Limb (tissue), 2 donors: Measurements from ENCODE around the gene NECAB2.

ENCODE experiments used
- DNase-seq, 2 donors: peaks; one replicate each; pipeline ENCODE4 v3.0.0-alpha.2; 2016; ENCODE audit errors: extremely low spot score in 2 of 2

Gene NECAB2

DNA sequence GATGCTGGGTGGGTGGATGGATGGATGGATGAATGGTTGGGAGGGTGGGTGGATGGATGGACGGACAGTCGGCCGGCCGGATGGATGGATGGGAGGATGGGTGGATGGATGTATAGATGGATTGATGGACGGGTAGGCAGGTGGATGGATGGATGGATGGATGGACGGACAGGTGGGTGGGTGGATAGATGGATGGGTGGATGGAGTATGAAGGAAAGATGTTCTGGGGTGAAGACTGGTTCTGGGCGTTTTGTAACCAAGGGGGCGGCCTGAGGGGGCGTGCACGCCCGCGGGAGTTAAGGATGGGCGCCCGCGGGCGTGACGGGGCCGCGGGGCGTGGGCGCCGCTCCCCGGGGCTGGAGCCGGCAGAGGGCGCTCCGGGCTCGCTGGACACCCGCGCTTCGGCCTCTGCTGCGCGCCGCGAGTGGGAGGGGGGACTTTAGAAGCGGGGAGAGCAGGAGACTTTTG is at the start of gene NECAB2:
Gene NECAB2, plus strand, starts transcription at position 407 of the 468 bp plus-strand sequence. CDS start 405 bp downstream, outside the sequence.
- peak in 1 of 2 donors; percentile 80 for DNase-seq

DNA sequence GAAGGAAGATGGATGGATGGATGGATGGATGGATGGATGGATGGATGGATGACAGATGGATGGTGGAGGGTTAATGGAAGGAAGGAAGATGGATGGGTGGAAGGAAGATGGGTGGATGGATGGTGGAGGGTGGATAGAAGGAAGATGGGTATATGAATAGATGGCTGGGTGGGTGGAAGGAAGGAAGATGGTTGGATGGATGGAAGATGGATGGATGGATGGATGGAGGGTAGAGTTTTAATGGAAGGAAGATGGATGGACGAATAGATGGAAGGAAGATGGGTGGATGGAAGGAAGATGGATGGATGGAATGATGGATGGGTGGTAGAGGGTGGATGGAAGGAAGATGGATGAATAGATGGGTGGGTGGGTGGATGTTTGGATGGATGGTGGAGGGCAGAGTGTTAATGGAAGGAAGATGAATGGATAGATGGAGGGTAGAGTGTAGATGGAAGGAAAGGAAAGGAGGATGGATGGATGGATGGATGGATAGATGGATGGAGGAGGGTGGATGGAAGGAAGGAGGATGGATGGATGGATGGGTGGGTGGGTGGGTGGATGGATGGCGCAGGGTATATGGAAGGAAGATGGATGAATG is 47.1 kb upstream of the NECAB2 start:
- no peak for DNase-seq

DNA sequence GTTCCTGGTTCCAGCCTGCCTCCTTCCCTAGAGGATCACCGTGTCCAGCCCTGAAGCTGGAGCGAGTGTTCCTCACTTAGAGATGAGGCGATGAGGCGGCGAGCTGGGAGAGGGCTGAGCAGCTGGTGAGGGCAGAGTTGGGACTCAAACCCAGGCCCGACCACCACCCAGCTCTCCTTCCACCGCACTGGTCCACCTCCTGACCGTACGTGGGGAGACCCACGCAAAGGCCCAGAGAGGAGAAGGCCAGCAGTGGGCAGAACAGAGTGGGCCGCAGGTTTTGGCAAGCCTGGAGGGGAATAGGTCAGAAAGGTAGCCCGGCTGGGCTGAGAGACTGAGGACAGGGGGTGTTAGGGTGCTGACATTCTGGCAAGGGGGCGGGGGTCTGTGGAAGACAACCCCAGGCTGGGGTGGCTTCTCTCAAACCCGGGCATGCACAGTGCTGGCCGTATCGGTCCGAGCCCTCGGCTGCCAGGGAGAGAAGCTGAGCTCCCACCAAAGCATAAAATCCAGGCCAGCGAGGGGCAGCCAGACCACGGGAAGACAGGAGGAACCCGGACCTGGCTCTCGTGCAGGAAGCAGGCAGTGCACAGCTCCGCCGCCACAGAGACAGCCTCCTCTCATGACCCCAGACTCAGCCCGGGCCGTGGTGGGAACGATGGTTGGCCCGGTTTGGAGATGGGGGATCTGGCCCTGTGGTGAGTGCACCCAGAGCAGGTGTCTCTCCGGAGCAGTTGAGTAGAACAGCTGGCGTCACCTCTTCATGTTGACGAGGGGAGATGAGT is 44.3 kb upstream of the NECAB2 start:
- no peak for DNase-seq

DNA sequence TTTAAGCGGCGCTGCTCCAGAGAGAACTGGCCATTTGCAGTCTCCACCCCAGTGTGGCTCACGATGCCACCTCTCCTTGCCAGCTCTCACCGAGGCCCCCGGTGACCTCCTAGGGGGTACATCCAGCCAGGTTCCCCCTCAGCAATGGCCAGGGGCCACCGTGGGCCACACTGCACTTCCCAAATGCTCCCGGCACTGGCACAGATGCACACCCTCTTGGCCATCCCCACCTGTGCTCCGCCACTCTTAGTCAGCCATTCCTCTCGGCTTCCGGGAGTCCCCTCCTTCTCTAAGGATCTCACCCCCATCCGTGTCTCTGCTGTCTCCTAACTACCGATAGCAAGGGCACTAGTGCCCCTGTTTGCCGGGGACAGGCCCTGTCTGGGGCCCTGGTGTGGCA is 43.4 kb upstream of the NECAB2 start:
- DNase-seq: no peak

DNA sequence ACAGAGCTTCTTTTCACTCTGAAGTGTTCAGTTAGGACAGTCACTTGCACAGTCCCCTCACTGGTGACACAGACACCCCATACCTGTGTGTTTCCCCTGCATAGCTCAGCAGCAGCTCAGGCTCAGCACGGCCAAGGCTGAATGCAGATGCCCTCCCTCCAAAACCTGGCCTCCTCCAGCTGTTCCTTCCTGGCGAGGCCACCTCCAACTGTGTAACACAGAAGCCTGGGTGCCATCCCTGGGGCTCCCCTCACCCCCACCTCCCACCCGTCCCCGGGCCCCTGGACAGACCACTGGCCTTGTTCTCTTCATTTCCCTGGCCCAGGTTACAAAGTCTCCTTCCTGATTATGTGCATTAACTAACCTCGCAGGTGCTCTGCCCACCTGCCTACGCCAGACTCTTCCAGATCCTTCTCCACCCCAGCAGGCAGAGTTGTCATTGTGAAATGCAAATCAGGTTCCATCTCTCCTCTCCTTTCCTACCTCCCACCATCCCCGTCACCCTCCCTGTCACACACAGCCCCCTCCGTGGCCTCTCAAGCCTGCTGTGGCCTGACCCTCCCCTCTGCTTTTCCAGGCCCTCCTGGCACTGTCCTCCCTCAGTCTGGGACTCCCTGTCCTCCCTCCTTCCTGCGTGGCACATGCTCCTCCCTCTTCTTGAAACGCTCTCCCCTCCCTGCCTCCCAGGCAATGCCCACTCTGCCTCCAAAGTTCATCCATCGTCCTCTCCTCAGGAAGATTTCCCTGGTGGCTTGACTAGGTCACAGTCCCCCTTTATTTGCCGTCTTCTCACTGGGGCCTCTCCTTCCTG is 42.7 kb upstream of the NECAB2 start:
- DNase-seq: no peak

DNA sequence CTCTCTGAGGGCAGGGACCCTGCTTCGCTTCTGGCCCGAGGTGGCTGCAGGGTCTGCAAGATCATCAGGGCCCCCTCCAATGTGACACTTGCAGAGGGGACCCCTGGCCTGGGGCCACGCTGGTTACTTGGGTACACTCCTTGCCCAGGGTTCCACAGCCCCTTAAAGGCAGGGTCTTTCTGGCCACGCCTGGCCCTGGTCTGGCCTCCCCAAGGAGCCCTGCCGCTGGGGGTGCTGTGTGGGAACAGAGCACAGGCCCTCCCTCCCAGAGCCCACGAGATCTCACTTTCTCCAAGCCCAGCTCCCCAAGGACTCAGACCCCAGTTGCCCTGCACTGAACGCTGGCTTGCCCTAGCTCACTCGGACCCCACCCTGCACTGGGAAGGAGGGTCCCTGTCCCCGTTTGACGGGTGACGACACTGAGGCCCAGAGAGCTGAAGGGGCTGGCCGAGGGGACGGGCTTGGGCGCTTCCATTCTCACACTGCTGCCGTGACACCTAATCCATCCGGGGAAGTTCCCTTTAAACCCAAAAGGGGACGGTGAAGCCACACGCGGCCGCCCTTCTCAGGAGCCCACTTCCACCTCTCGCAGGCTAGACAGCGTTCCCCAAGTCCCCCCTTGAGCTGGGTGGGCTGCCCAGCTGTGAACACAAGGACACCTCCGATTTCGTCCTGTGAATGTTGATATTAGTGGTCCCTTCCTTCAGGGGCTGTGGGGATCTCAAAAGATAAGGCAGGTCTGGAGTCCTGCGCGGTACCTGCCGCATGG is 41.9 kb upstream of the NECAB2 start:
- DNase-seq: no peak

DNA sequence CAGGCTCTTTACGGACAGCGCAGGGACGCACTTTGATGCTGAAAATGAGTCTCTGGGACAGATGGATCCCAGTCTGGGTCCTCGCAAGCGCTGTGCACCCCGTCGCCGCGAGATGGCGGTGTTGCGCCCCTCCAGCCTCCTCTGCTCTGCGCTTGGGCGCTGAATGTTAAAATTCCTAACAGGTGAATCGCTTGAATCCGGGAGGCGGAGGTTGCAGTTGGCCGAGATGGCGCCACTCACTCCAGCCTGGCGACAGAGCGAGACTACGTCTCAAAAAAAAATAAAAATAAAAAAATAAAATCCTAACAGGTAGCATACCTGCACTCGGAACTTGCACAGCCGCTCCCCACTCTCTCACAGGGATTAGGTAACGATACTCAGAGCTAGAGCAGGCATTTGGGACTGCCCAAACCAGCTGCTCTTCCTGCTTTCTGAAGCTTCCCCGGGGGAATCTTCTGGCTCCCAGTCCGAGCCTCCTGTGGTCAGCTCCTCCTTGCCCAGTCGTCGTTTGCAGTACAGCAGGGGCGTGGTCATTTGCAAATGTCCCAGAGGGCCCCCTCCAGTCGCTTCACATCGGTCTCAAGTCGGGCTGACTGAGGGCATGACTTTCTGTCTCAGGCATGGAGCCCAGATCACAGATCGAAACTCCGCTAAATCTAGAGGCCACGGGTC is 41.2 kb upstream of the NECAB2 start:
- peak; percentile 54 to 87 for DNase-seq

DNA sequence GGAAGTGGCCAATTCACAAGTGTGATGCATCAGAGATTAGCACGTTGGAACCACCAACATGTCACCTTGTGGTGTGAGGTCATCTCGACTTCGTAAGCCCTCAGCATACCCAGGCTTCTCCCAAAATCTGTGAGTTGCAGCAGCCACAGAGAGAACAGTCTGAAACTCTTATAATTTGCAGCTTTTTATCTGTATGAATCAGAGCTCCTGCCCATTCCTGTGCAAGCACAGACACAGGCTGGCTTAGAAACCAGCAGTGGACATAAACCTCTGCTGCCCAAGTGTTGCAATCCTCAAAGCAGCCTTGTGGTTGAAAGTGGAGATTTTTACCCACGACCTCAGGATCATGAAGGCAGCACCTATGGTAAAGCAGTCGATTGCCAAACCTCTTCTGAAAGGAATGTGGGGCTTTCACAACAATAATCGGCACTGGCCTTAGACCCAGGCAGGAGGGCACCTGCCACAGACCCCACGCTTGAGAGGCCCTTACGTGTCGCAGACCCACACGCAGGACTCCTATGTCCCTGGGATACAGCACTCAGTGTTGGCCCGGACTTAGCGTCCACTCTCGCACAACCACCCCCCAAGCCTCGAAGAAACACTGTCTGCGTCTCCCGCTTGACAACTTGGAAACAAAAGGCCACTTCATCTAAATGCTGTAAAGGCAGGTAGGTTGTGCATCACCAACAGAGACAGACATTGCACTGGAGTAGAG is 39.5 kb upstream of the NECAB2 start:
- DNase-seq: no peak

DNA sequence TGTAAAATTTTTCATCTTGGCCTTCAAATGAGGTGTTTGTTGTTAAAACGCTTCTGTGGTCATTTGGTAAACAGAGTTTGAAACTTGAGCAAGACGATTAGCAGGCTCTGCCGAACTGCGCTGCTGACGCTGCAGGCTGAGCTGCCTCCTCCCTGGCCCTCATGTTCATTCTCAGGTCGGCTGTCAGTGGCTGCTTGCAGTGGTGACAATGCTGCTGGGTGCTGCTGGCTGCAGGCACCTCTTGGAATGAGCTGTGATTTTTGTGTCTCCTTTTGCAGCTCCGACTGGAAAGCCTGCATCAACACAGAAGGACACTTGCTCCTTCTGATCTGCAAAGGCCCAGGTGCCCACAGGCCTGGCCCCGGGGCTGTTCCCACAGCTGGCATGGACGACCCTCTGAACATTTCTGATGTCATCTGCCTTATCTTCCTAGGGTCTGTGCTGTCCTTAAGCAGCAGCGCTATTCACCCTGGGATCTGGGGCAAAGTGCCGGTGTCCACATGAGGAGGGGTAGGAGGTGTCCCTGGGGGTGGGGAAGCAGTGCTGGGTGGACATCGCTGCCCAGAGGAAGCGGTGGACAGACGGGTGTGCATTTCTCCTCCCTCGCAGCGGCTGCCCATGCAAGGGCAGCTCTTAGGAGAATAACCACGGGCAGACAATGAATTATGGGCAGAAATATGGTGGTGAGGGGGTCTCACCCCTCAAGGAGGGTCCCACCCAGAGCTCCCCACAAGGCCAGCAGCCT is 38.1 kb upstream of the NECAB2 start:
- no peak for DNase-seq

DNA sequence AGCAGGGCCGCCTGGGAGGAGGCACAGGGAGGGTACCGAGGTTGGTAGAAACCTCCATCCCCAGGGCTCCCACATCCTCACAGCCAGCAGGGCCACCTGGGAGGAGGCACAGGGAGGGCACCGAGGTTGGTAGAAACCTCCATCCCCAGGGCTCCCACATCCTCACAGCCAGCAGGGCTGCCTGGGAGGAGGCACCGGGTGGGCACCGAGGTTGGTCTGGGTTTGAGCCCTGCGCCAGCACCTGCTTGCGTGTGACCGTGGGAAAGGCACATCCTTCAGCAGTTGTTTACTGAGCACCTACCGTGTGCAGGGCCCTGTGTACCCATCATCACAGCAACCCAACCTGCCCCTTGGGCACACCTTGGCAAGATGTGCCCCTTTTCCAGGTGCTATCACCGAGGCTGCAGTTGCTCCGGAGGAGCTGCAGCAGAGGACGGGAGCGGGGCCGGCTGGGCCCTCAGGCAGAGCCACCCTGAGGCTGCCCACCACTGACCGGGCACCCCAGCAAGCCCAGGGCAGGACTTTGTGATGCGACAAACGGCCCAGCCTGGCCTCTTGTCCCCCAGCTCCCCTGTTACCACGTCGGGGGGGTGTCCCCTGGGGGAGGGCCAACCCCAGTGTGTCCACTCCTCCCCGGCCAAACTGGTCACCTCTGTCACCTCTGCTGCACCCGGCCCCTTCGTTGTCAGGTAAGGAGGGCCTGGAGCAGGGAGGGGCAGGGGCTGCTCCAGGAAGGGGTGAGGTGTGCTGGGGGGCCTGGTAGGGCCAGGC is 37.1 kb upstream of the NECAB2 start:
- DNase-seq: no peak

DNA sequence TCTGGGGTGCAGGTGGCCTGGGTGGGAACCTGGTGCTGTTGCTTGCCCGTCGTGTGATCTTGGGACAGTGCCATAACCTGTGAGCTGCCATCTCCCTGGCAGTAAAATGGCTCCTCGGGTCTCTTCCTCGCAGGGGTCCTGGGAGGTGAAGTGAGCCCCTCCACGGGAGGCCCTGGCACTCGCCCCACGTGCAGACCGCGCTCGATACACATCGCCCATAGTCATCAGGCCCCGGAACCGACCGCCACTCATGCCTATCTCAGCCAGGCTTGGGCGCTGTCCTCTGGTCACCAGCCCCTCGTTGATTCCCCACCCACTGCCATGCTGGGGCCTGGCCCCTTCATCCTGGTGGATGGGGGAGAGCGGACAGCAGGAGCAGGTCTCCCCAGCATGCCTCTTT is 36.5 kb upstream of the NECAB2 start:
- no peak for DNase-seq

DNA sequence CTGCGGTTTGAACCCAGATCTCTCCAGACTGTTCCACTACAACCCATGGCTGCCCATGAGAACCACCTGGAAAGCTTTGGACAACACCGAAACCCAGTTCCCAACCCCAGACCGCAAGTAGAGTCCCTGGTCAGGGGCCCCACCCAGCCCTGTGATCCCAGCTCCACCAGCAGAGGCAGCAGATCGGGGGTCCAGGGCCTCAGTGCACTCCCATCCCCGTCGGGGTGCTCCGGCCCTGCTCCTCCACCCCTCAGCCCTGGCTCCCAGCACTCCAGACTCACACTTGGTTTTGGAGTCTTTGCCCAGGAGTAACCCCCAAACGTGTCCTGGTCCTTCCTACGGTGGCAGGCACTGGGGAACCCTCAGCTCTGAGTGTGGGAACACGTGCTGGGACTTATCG is 35.7 kb upstream of the NECAB2 start:
- DNase-seq: no peak

DNA sequence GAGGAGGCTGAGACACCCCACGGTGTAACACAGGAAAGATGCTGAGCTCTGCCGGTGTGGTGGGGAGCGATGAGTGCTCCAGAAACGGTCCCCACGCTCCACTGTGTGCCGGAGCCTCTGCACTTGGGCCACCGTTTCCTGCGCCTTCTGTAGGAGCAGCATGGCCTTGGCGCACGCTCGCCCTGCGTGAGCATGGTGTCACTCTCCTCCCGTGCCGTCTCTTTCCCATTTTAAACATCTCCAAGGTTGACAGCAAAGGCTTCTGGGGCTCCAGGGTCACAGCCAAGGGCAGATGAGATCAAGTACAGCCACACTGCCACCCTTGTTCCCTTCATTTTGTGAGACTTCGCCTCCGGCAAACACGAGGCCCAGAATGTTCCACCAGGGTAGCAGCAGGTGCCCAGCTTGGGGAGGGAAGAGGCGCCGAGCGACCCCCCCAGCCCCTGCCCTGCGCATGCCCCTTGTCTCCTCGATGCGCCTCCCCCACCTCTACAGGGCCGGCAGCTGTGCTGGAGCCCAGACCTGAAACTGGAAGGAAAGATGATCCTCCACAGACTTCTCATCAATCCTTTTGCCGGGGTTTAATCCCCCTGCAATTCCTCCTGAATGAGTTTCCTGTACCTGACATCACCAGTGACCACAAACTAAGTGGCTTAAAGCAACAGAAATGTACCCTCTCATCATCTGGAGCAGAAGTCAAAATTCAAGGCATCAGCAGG is 34.9 kb upstream of the NECAB2 start:
- DNase-seq: no peak

DNA sequence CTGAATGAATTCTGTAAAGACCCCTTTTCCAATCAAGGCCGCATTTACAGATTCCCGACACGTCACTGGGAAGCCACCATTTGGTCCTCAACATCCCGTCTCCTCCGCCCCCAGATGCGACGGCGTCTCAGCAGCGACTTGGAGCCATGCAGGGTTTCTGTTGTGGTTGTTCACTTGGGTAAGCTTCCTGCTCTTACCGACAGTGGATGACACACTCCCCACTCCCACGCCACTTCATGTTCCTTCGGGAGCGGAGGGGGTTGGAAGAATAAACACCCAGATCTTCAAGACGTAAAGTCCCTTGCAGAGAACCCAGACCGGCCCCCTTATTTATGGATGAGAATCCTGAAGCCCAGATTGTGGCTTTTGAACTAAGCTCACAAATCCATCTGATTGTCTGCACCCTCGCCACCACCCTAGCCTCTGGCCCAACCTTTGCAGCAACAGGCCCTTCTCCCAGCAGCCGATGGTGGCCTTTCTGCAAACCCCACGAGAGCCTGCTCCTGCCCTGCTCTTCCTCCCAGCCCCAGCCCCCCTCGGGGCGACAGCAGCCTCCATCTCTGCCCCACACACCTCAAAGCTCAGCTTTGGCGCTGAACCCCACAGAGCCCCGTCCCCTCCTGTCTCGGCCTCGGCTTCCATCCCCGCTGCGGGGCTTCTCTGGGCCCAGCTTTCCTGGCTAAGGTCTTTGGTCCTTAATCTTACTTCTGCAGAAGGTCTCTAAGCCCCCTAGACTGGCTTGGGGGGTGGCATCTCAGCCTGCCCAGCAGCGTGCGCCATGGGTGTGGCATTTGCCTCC is 34.0 kb upstream of the NECAB2 start:
- DNase-seq: no peak

DNA sequence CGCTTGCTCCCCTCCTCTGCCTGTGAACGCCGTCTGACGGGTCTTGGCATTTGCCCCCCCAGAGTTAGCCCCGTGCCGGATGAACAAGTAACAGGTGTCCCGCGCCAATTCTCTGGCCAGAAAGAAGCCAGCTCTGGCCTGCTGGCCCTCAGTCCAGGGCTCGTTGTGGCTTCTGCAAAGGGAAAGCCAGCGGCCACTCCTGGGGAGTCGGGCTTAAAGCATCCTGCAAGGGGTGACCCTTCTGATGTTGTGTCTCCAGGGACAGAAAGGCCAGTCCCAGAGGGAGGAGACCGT is 33.4 kb upstream of the NECAB2 start:
- no peak for DNase-seq

DNA sequence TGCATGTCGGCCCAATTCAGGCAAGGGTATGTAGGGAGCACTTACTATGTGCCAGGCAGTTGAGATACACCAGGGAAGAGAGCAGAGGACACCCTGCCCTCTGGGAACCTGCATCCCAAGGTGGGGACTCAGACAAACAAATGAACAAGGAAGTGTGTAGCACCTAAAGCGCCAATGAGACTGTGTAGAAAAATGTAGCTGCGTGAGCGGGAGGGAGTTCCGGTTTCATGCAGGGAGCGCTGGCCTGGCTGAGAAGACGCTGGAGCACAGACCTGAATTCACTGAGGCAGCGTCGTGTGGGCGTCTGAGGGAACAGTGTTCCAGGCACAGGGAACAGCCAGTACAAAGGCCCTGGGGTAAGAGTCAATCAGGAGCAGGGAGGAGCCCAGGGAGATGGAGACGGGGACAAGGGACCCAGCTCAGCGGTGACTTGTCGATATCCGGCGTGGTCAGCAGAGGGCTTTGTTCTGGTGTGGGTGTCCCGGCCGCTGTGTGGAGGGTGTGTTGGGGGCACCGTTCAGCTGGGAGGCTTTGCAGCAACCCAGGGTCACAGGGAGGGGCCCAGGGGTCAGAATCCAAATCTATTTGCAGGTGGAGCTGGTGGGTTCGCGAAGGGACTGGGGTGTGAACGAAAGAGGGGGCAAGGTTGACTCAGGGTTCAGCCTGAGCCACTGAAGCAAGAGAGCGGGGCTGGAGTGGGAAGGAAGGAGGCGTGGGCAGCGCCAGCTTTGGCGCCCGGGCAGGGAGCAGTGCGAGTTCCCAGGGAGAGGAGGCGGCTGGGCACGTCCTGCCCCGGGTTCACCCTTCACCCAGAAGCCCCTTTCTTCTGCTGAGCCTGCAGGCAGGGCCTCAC is 32.8 kb upstream of the NECAB2 start:
- DNase-seq: no peak

DNA sequence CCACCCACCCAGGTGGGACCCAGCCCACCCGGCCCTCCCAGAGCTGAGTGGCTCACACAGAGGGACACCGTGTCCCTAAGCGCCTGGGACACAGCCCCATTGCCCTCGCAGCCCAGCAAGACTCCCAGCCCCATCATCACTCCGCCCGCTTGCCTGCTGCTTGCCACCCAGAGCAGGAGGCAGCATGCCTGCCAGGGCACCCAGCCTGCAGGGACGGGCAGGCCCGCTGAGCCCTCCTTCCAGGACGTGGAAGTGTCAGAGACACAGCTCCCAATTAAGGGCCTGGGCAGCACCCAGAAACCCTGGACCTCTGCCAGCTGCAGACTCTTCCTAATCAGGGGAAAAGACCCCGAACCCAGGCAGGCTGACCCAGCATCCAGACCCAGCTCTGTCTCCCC is 32.2 kb upstream of the NECAB2 start:
- DNase-seq: no peak
